Fibroblast of lung (primary cell): ENCODE data around the gene ZNF804A.

Source experiments
- CTCF ChIP-seq, 2 donors: IDR thresholded peaks in 1 of 2; conservative IDR thresholded peaks in 1 of 2; 1 replicate in 1 of 2; 2 replicates in 1 of 2; pipeline ENCODE4 v1.5.1; 2011 to 2012; ENCODE audit warnings: low read length in 2 of 2, control low read depth in 1 of 2, inconsistent platforms in 1 of 2, low read depth in 1 of 2, mild to moderate bottlenecking in 1 of 2
- EZH2 ChIP-seq: IDR thresholded peaks from 2 replicates; pipeline ENCODE4 v1.5.1; 2012; ENCODE audit warnings: low read length, control low read depth, mild to moderate bottlenecking; ENCODE audit errors: missing control alignments

DNA sequence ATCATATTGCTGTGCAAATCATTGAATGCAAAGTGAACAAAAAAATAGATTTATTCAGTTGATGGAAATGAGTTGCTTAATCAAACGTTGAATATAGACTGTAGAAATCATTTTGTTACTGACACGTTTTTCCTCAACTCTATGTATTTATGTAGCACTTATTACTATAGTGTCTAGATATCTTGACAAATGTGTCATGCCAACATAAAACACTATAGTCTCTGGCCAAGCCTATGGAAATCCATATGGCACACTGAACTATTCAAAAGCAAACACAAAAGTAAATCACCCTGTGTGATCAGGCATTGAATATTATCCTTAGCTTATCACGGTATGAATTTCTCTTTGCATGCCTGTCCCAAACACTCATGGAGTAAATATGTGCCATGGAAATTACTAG is 131.3 kb downstream of the ZNF804A start:
- TF ChIP-seq CTCF (conservative IDR thresholded peaks at IDR 0.05 in 1 of 2, IDR thresholded peaks at IDR 0.05 in 1 of 2; ENCODE audit: low read depth in 1 of 2, low read length in 2 of 2): no peak
- TF ChIP-seq EZH2: no peak
